ENCODE measurements around the gene TRANK1.

TRANK1 gene

GRCh38 chr3:36877930-36878685, 66.7 kb downstream of the TRANK1 start:
- no peak overlapping the region for H3K9ac ChIP-seq (ENCODE audit: low read length)
- no peaks in the 10 kb centered on the region for H3K27me3 ChIP-seq (ENCODE audit: insufficient read depth, low read length)
- H3K4me3 ChIP-seq (ENCODE audit: low read depth, low read length): no peak overlapping the region
- H4K91ac ChIP-seq (ENCODE audit: low read depth, low read length): no peak overlapping the region
- H2BK120ac ChIP-seq (ENCODE audit: insufficient read depth, low read length, poor library complexity): no peak overlapping the region
- H2AFZ ChIP-seq (ENCODE audit: insufficient read depth, low read length, poor library complexity): no peak overlapping the region
- H2AK5ac ChIP-seq (ENCODE audit: low read length): no peak overlapping the region
- H3K4me1 ChIP-seq (ENCODE audit: control insufficient read depth in 1 of 2, insufficient read depth in 2 of 2, low read length in 2 of 2): no peaks in the 10 kb centered on the region
- H3K79me1 ChIP-seq (ENCODE audit: low read length): no peaks in the 10 kb centered on the region
- H4K12ac ChIP-seq (ENCODE audit: low read depth, low read length): no peak overlapping the region
- DNase-seq: no peak
- H3K23ac ChIP-seq (ENCODE audit: low read length): no peak overlapping the region
- H3K18ac ChIP-seq (ENCODE audit: low read length): no peak overlapping the region
- H2BK5ac ChIP-seq (ENCODE audit: low read depth, low read length, poor library complexity): no peak overlapping the region
- no CpG with 5 or more reads among the region's 9 CpGs for WGBS (ENCODE audit: extremely low coverage, insufficient coverage, insufficient read length)
- H3K27ac ChIP-seq (ENCODE audit: low read depth, low read length): no peak overlapping the region
- no peaks in the 10 kb centered on the region for H3K36me3 ChIP-seq (ENCODE audit: control insufficient read depth in 1 of 2, insufficient read depth in 2 of 2, low read length in 2 of 2)
- no peak overlapping the region for H4K8ac ChIP-seq (ENCODE audit: low read depth, low read length)
- no peak overlapping the region for H2BK12ac ChIP-seq (ENCODE audit: low read length)
- H3K4ac ChIP-seq (ENCODE audit: low read depth, low read length): no peak overlapping the region
- no peaks in the 10 kb centered on the region for H3K9me3 ChIP-seq (ENCODE audit: insufficient read depth, low read depth, low read length)
- H3K79me2 ChIP-seq (ENCODE audit: control insufficient read depth, insufficient read depth, low read length, poor library complexity): no peaks in the 10 kb centered on the region
- H3K4me2 ChIP-seq (ENCODE audit: low read length): no peak overlapping the region
- H3K14ac ChIP-seq (ENCODE audit: low read length): no peak overlapping the region

DNA sequence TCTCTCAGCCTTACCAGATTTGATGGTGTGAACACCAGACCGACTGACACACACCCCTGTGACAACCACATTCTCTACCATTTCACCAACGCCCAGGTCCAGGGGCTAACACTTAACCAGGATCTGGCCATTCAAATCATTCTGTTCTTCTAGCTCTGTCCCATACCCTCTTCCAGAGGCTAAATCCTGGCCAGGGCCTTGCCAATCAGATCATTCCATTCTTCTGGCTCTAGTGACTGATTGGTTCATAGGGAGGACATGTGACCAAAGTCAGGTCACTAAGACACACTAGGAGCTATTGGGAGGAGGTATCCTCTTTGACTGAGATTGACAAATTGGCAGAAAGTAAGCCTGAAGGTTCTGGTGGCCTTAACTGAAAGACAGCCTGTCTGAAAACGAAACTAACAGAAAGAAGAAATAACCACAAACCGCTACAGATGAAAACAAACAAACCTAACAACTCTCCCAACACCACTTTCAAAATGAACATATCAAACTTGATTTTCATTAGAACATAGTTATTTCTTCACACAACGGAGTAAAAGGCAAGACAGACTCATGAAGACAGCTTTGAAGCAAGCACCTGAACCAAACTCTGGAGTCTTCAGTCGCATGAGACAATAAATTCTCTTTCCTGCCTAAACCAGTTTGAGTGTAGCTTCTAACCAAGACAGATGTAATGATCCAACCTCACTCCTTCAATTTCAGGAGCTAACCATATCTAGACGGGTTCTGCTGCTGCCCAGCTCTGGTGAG, 68.5 kb downstream of the TRANK1 start:
- Histone ChIP-seq H3K23ac (ENCODE audit: low read length) (no peak overlapping the region), H2BK12ac (ENCODE audit: low read length) (no peak overlapping the region), H3K4me3 (ENCODE audit: low read depth, low read length) (no peak overlapping the region), H4K8ac (ENCODE audit: low read depth, low read length) (no peak overlapping the region), H3K79me2 (ENCODE audit: control insufficient read depth, insufficient read depth, low read length, poor library complexity) (no peaks in the 10 kb centered on the region), H4K12ac (ENCODE audit: low read depth, low read length) (no peak overlapping the region), H3K36me3 (ENCODE audit: control insufficient read depth in 1 of 2, insufficient read depth in 2 of 2, low read length in 2 of 2) (no peaks in the 10 kb centered on the region), H3K18ac (ENCODE audit: low read length) (no peak overlapping the region), H3K4me2 (ENCODE audit: low read length) (no peak overlapping the region), H3K9me3 (ENCODE audit: insufficient read depth, low read depth, low read length) (no peaks in the 10 kb centered on the region), H2AK5ac (ENCODE audit: low read length) (no peak overlapping the region), H3K4me1 (ENCODE audit: control insufficient read depth in 1 of 2, insufficient read depth in 2 of 2, low read length in 2 of 2) (no peaks in the 10 kb centered on the region), H3K14ac (ENCODE audit: low read length) (no peak overlapping the region), H2AFZ (ENCODE audit: insufficient read depth, low read length, poor library complexity) (no peak overlapping the region), H2BK5ac (ENCODE audit: low read depth, low read length, poor library complexity) (no peak overlapping the region), H3K27me3 (ENCODE audit: insufficient read depth, low read length) (no peaks in the 10 kb centered on the region), H2BK120ac (ENCODE audit: insufficient read depth, low read length, poor library complexity) (no peak overlapping the region), H3K9ac (ENCODE audit: low read length) (peak overlapping the region; percentile 61), H4K91ac (ENCODE audit: low read depth, low read length) (no peak overlapping the region), H3K27ac (ENCODE audit: low read depth, low read length) (no peak overlapping the region), H3K79me1 (ENCODE audit: low read length) (no peaks in the 10 kb centered on the region), H3K4ac (ENCODE audit: low read depth, low read length) (no peak overlapping the region)
- WGBS (ENCODE audit: extremely low coverage, insufficient coverage, insufficient read length): no CpG with 5 or more reads among the region's 7 CpGs
- no peak for DNase-seq

- Histone ChIP-seq H3K4me2 (ENCODE audit: low read length) (no peak overlapping the region), H4K12ac (ENCODE audit: low read depth, low read length) (no peak overlapping the region), H2BK120ac (ENCODE audit: insufficient read depth, low read length, poor library complexity) (no peak overlapping the region), H2AFZ (ENCODE audit: insufficient read depth, low read length, poor library complexity) (no peak overlapping the region), H3K4me1 (ENCODE audit: control insufficient read depth in 1 of 2, insufficient read depth in 2 of 2, low read length in 2 of 2) (no peaks in the 10 kb centered on the region), H3K14ac (ENCODE audit: low read length) (no peak overlapping the region), H3K18ac (ENCODE audit: low read length) (no peak overlapping the region), H3K23ac (ENCODE audit: low read length) (no peak overlapping the region), H3K4ac (ENCODE audit: low read depth, low read length) (no peak overlapping the region), H2BK5ac (ENCODE audit: low read depth, low read length, poor library complexity) (no peak overlapping the region), H3K4me3 (ENCODE audit: low read depth, low read length) (no peak overlapping the region), H2BK12ac (ENCODE audit: low read length) (no peak overlapping the region), H3K27me3 (ENCODE audit: insufficient read depth, low read length) (no peaks in the 10 kb centered on the region), H4K91ac (ENCODE audit: low read depth, low read length) (no peak overlapping the region), H3K9ac (ENCODE audit: low read length) (no peak overlapping the region), H3K27ac (ENCODE audit: low read depth, low read length) (no peak overlapping the region), H3K79me2 (ENCODE audit: control insufficient read depth, insufficient read depth, low read length, poor library complexity) (no peaks in the 10 kb centered on the region), H3K36me3 (ENCODE audit: control insufficient read depth in 1 of 2, insufficient read depth in 2 of 2, low read length in 2 of 2) (no peaks in the 10 kb centered on the region), H3K9me3 (ENCODE audit: insufficient read depth, low read depth, low read length) (no peaks in the 10 kb centered on the region), H4K8ac (ENCODE audit: low read depth, low read length) (no peak overlapping the region), H2AK5ac (ENCODE audit: low read length) (no peak overlapping the region), H3K79me1 (ENCODE audit: low read length) (no peaks in the 10 kb centered on the region)
- no CpG with 5 or more reads among the region's 3 CpGs for WGBS (ENCODE audit: extremely low coverage, insufficient coverage, insufficient read length)
- no peak for DNase-seq
Observed at GRCh38 chr3:36875397-36875796, 69.5 kb downstream of the TRANK1 start.

DNA sequence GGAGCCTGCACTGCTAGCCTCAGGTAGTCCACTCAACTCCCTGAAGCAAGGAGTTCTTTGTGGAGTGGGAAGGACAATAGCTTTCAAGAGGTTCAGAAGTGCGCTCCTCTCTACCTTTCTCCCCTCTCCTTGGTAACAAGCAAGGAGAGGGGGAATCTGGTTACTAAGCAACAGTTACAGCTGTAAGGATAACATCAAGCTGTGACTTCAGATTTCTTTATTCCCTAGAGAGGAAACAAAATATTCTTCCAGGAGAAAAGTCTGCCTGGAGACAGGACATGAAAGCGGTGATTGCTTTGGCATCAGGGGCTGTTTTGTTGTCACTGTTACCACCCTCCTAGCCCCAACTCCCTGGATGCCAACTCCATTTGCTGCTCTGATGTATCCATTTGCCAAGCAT, 70.4 kb downstream of the TRANK1 start:
- WGBS (ENCODE audit: extremely low coverage, insufficient coverage, insufficient read length): no CpG with 5 or more reads among the region's 2 CpGs
- H2BK5ac ChIP-seq (ENCODE audit: low read depth, low read length, poor library complexity): no peak overlapping the region

More for the DNA sequence above, 70.4 kb downstream of the TRANK1 start:
- H4K12ac ChIP-seq (ENCODE audit: low read depth, low read length): no peak overlapping the region
- no peak overlapping the region for H3K9ac ChIP-seq (ENCODE audit: low read length)
- no peak for DNase-seq
- H2AFZ ChIP-seq (ENCODE audit: insufficient read depth, low read length, poor library complexity): no peak overlapping the region
- no peak overlapping the region for H3K23ac ChIP-seq (ENCODE audit: low read length)
- H4K91ac ChIP-seq (ENCODE audit: low read depth, low read length): no peak overlapping the region
- H3K36me3 ChIP-seq (ENCODE audit: control insufficient read depth in 1 of 2, insufficient read depth in 2 of 2, low read length in 2 of 2): no peaks in the 10 kb centered on the region
- no peak overlapping the region for H4K8ac ChIP-seq (ENCODE audit: low read depth, low read length)
- no peak overlapping the region for H3K14ac ChIP-seq (ENCODE audit: low read length)
- H3K4me2 ChIP-seq (ENCODE audit: low read length): no peak overlapping the region
- H3K4me3 ChIP-seq (ENCODE audit: low read depth, low read length): no peak overlapping the region
- no peak overlapping the region for H2BK120ac ChIP-seq (ENCODE audit: insufficient read depth, low read length, poor library complexity)
- H3K4me1 ChIP-seq (ENCODE audit: control insufficient read depth in 1 of 2, insufficient read depth in 2 of 2, low read length in 2 of 2): no peaks in the 10 kb centered on the region
- H3K79me2 ChIP-seq (ENCODE audit: control insufficient read depth, insufficient read depth, low read length, poor library complexity): no peaks in the 10 kb centered on the region
- no peak overlapping the region for H2AK5ac ChIP-seq (ENCODE audit: low read length)
- no peak overlapping the region for H3K18ac ChIP-seq (ENCODE audit: low read length)
- no peak overlapping the region for H2BK12ac ChIP-seq (ENCODE audit: low read length)
- H3K4ac ChIP-seq (ENCODE audit: low read depth, low read length): no peak overlapping the region
- H3K27ac ChIP-seq (ENCODE audit: low read depth, low read length): no peak overlapping the region
- H3K9me3 ChIP-seq (ENCODE audit: insufficient read depth, low read depth, low read length): no peaks in the 10 kb centered on the region
- H3K27me3 ChIP-seq (ENCODE audit: insufficient read depth, low read length): no peaks in the 10 kb centered on the region
- no peaks in the 10 kb centered on the region for H3K79me1 ChIP-seq (ENCODE audit: low read length)
